Left renal cortex interstitium (tissue), 4 donors: ENCODE results near the gene HPCAL1. TPM values are rescaled to one million over a fixed set of nuclear protein-coding genes. Genes with fewer than 3 reads are reported as not detected.

ENCODE experiments used
- DNase-seq, 4 donors: peaks; one replicate each; pipeline ENCODE4 v3.0.0-alpha.2; 2013; ENCODE audit warnings: low read depth in 4 of 4, low spot score in 2 of 4, missing footprints in 1 of 4
- polyA plus RNA-seq, 4 donors: library from polyadenylated mRNA; unstranded; fragments of 120-200 nt; gene quantifications; one replicate each; pipeline ENCODE4 v1.2.1, GENCODE V29; 2013; ENCODE audit not compliant: insufficient read length in 4 of 4

Gene HPCAL1
- polyA plus RNA-seq, 4 donors, result 22.9 to 40.0 (median 29.5) TPM

DNA sequence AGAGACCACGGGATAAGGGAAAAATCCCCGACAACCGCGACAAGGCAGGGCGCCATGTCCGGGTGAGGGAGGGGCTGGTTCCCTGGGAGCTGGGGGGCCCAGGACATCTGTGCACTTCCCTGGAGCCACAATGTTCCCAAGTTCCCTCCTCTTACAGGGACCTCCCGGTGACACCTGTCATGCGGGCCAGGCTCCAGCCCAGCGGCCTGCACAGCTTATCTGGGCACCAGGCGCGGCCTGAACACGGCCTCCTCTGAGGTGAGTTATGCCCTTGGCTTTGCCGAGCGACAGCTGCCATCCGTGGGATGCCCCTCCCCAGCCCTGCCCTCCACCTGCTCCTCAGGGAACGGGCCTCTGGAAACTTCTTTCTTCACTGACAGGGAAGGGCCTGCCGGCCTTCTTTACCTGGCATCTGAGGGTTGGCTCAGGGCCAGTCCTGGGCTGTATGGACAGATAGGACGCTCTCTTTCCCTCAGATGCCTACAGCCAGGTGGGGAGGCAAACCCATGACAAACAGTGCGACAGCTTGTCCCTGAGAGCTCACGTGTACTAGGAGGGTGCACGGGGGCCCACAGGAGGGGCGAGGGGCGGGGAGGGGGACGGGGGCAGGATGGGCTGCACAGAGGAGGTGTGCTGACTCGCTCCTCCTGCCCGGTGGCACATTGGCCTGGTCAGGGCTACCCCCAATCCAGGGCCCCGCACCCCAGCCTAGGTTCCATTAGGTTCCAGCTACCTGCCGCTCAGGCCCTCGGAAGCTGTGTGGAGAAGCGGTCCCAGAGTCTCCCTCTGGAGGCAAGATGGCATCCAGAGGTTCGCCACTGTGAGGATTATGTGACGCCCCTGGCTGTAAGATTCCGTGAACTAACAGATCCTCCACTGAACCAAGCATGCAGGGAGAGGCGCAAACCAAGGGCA lies 34.9 kb upstream of the HPCAL1 start:
- no peak for DNase-seq

DNA sequence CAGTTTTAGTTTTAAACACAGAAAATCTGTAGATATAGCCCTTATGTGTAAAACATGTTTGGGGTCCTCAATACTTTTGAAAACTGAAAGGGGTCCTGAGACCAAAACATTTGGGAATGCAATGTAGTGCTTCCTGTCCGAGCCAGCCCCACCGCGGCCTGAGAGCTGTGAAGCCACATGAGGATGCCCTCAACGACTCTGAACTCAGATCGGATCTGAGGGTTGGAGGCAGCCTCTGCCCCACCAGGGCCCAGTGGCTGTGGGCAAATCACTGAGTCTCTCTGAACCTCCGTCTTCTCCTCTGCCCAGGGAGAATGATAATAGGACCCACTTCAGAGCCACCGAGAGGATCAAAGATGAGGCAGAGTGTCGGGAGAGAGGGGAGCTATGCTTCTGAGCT lies 33.4 kb upstream of the HPCAL1 start:
- DNase-seq, result no peak

DNA sequence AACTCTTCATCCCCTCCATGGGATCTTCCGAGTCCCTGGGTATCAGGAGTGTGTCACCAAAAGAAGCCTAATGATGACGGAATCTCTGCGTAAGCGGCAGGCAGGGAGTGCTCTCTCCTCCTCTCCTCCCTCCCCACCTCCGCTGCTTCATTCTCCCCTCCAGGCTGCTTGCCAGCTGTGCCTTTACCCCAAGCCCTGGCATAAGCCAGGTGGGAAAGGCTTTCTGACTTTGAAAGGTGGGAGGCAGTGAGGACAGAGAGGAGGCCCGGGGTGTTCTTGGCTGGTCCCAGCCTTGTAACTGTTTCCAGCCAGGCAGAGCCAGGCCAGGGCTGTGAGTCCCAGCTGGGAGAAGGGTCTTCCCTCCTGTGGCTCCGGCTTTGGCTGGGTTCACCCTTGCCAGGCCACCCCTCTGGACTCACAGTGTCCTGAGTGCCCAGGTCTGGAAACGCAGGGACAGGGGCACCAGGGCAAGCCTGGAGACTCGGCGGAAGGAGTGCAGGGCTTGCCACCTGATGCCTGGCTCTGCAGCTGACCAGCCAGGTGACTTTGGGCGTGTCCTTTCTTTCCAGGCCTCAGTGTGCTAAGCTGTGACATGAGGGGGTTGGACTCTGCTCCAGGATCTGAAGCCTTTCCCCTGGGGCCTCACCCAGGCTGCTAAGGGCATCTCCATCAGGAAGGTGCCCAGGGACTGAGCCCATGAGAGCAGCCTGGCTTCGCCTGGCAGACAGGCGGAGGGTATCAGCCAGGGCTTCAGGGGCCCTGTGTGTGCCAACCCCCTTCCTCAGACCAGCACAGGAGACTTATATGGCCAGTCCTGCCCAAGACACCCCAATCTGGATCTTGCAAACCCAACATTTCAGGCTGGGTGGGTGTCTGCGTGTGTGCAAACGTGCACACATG lies 32.7 kb upstream of the HPCAL1 start:
- no peak for DNase-seq

DNA sequence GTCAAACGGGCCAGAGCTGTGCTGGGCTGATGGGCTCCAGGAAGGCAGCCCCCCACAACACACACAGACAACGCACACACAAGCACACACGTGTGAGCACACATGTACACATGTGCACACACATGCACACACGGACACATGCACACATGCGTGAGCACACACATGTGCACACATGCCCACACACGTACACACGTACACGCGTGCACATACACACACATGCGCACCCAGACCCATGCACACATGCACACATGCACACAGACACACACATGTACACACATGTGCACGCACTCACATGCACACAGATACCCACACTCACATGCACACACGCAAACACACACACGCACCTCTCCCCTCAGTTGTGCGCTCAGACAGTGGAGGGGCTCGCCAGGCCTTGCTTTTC lies 31.2 kb upstream of the HPCAL1 start:
- DNase-seq, result no peak

DNA sequence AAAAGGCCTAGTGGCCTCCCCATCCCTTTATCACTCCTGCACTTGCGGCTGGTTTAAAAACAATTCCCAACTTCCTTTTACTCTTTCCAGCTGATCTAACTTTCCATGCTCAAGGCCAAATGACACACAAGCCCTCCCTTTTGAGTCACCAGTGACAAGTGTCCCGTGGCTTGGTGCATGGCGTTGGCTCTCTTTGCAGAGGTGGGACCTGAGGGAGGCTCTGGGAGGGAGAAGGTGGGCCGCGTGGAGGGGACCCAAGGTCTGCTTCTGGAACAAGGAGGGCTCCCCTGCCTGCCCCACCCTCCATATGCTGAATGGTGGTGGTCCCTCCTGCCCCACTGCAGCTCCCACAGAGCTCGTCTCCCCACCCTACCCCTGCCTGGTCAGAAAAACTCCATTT lies 30.8 kb upstream of the HPCAL1 start:
- DNase-seq, result no peak

DNA sequence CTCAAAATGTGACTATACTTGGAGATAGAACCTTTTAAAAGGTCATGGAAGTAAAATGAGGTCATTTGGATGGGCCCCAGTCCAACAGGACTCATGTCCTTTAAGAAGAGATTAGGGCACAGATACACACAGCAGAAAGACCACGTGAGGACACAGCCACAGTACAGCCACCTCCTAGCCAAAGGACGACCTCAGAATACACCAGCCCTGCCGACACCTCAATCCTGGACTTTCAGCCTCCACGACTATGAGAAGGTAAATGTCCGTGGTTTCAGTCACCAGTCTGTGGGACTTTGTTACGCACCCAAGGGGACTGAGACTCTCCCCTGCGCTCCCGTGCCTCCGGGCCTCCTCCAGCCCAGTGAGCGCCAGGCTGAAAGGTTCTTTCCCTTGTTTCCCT lies 30.2 kb upstream of the HPCAL1 start:
- DNase-seq, result no peak

DNA sequence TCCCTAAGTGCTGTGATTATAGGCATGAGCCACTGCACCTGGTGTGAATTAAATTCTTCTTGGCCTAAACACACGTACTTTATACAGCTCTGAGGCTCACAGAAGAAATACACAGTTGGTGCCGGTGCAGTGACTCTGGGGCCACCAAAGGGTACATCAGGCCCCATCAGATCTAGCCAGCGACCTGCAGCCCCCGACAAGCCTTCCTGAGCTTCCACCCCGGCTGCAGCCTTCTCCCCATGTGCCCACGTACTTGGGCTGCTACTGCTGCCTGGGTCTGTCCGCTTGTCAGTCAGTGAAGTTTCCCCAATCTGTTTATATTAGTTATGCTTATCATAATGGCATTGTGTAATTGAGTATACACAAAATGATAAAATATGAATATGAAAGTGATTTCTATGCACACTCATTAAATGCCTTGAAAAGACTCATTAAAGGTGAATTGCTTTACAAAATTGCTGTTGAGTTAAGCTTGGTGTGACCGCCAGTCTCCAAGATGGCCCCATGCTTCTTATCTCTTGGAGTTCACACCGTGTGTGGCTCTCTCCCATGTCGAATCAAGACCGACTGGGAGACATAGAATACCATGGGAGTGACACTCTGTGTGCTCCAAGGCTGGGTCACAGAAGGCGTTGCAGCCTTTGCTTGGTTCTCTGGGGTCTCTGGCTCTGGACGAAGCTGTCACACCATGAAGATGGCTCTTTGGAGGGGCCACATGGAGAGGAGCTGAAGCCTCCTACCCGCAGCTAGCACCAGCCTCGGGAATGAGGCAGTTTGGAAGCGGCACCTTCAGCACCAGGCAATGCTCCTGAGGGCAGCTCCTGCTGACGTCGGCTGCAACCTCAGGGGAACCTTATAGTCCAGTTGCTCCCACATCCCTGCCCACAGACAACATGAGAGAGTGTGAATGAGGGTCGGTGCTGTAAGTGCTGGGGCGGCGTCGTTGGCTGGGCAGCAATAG lies 29.2 kb upstream of the HPCAL1 start:
- DNase-seq, result no peak

DNA sequence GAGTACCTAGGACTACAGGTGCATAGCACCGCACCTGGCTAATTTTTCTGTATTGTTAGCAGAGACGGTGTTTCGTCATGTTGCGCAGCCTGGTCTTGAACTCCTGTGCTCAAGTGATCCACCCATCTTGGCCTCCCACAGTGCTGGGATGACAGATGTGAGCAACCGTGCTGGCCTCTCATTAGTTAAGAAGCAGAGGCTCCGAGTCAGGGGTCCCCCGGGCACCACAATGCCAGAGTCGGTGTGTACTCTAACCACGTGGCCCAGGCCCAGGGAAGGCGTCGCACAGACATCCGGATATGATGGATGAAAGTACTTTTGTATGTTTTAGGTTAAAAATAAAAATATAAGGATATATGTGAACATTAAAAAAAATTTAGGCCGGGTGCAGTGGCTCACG lies 28.3 kb upstream of the HPCAL1 start:
- no peak for DNase-seq

DNA sequence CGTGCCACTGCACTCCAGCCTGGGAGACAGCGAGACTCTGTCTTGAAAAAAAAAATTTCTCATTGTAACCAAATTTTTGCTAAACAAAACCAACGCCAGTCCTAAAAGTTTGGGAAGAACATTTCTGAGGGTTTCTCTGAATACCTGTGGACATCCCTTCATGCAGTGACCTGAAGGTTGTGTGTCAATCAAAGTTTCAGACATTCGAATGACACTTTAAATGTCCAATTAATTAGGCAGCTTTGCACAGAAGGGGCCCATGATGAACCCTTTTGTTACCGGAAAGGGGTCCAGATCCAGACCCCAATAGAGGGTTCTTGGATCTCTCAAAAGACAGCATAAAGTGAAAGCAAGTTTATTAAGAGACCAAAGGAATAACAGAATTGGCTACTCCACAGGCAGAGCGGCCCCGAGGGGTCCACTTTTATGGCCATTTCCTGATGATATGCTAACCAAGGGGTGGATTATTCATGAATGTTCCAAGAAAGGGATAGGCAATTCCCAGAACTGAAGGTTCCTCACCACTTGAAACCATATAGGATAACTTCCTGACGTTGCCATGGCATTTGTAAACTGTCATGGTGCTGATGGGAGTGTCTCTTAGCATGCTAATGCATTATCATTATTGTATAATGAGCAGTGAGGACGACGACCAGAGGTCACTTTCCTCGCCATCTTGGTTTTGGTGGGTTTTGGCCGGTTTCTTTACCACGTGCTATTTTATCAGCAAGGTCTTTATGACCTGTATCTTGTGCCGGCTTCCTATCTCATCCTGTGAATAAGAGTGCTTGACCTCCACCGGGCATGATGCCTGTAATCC lies 27.5 kb upstream of the HPCAL1 start:
- DNase-seq, result no peak

DNA sequence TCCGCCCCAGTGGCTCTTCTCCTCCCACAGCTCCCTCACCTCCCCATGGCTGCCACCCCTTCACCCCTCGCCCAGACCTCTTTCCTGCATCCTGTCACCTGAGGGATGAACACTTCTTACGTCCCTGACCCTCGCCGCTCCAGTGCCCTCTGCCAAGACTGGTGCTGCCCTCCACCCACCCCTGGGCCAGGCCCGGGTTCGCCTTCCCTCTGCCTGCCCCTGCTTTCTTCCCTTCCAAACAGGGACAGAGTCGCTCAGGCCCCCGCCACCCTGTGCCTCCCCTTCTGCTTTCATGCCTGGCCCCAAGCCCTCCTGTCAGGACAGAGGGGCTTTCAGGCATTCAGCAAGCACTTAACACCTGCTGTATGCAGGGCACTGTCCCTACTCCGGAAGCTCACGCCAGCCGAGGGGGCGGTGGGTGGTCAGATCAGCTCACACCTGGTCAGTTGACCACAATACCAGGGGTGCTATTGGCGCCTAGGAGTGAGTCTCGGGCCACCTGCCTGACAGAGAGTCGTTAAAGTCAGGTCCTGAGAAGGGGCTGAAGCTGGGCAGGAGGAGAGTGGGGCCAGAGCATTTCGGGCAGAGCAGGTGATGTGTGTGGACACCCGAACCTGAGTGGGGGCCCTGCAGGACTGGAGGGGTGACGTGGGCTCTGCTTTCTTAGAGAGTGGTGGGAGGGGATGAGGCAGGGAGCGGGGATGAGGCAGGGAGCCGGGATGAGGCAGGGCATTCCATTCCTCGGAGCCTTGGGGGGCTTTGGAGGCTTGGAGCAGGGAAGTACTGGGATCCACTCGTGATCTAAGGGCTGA lies 26.0 kb upstream of the HPCAL1 start:
- DNase-seq, result no peak

DNA sequence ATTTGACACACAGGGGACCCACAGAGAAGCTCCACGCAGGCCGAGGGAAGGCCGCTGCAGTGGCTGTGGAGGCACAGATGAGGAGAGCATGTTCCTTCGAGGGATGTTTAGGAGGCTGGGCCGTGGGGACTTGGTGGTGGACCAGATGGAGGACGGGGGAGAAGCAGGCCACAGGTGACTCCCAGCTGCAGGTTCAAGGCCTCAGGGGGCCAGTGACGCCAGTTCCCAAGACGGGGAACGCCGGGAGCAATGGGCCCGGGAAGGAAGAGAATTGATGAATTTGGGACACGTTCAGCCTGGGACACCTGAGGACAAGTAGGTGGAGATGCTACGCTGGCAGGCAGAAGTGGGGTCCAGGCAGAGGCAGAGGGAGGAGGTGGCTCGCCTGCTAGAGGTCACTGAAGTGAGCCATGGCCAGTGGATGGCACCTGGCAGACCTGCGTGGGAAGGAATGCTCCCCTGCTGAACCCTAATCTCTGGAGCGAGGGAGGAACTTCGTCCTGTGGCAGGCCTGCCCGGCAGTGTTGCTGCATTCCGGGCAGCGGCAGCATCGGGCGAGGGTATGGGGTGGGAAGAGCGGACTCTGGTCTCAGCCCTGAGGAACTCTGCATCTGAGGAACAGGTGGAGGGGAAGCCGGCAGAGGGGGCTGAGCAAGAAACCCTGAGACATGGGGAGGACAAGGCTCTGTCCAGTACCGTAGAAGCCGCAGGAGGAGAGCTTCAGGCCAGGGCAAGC lies 25.2 kb upstream of the HPCAL1 start:
- DNase-seq, result peak in 1 of 4 donors; percentile 13

DNA sequence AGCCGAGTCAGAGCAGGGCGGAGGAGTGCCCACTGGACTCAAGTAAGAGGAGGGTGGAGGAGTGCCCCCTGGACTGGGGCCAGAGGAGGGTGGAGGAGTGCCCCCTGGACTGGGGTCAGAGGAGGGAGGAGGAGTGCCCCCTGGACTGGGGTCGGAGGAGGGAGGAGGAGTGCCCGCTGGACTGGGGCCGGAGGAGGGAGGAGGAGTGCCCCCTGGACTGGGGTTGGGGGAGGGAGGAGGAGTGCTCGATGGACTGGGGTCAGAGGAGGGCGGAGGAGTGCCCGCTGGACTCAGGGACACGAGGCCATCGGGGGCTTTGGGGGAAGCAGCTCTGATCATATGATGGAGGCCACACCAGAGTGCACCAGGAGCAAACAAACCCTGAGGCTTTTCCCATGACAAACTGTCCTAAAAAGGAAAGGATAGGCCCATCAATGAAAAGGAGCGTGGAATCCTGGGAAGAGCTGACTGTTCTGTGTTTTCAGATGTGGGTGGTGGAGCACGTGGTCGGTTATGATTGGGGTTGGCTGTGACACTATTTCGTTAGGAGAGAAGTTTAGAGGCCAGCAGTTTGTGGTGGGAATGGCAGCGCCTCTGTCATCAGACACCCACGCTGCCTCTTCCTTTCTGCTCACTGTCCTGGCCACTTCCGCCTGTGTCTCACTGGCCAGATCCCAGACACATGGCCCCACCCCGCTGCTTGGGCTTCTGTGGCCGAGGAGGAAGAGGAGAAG lies 24.5 kb upstream of the HPCAL1 start:
- peak in 2 of 4 donors; percentile 23 to 38 for DNase-seq

DNA sequence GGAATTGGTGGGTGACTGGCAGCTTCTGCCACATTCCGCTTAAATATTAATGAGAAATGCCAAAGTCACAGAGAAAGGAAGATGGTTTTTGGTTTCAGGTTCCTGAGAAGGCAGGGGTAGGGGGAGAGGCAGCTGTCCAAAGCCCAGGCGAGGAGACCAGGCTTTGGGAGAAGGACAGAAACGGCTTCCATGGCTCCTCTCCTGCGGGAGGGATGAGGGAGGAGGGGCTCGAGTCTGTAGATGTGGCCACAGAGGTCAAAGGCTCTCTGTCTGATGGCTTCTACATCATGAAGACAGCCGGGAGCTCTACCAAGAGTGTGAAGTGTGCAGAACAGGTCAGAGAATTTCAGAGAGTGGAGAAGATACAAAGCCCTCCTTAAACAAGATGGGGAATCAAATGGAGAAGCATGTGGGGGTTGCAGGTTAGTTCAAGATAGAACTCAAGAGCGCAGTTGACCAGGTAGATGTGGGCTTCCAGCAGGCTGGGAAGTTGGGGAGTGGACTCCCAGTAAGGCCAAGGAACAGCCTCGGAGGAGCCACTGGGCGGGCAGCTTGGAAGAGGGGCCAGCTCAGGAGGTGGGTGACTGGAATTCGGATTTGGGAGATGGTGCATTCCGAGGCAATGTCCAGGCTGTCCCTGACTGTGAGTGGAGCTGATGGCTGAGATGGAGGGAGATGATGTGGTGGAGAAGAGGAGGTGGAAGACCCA lies 23.8 kb upstream of the HPCAL1 start:
- DNase-seq, result no peak

DNA sequence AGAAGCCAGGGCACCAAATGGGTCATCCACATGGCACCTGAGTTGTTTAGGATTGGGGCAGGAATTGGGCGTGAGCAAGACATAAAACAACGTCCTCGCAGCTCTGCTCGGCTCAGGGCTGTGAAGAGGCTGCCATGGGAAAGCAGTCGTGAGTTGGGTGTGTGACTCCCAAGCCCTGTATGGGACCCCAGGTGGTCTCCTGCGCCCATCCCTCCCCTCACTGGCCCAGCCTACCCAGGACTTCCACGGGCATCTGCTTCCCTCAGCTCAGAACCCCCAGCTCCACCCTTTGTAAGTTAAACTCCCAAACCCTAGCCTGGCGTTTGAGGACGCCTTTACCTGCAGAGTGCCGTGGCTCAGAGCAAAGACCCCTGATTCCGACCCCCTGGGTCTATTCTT lies 23.2 kb upstream of the HPCAL1 start:
- DNase-seq, result no peak

DNA sequence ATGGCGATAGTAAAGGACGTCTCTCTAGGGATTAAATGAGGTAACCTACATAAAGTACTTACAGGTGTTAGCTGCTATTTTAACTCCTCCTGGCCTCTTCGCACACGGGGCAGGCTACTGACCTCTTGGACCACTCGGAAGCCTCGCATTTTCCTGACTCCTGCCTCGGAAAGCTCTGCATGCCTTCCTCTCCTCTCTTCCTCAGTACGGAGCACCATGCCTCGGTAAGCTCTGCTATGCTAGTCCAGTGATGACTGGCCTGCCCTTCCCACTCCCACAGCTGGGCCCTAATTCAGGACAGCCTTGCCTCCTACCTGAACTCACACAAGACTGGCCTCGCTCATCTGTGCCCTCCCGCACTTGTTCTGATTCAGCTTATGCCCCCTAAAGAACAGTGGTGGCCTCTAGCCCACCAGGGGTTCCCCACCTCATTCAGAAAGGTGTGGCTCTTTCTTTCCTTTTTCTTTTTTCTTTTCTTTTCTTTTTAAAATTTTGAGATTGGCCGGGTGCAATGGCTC lies 22.7 kb upstream of the HPCAL1 start:
- no peak for DNase-seq

DNA sequence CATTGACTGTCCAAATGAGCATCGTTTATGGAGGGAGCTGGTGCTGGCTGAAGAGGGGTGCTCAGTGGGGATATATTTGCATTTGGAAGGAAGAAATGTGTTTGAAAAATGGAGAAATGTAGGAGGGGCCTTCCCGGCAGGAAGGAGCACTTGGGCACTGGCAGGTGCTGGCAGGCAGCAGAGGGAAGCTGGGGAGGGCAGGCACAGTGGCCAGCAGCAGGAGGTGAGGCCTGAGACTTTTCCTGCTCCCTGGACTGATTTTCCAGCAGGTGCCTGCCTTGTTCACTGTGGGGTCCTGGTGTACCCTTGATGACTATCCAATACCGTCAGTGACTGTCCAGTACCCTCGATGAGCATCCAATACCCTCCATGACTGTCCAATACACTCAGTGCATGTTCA lies 20.8 kb upstream of the HPCAL1 start:
- DNase-seq, result no peak
